Prostate gland (tissue), 2 donors: ENCODE data around the gene TRIM7. TPM values are rescaled to one million over a fixed set of nuclear protein-coding genes. Genes with fewer than 3 reads are reported as not detected.

ENCODE experiments used
- DNase-seq: peaks from one replicate; pipeline ENCODE4 v3.0.0-alpha.2; 2019; ENCODE audit warnings: low spot score
- H3K27ac ChIP-seq, 2 donors: fragments of 200-600 bp; sonication (generic); 2 replicates each; pipeline ENCODE4 v1.5.1; 2017 to 2019
- H3K27me3 ChIP-seq: fragments of 200-600 bp; sonication (generic); replicated peaks from 2 replicates; pipeline ENCODE4 v1.5.1; 2019; ENCODE audit not compliant: insufficient read depth
- H3K36me3 ChIP-seq, 2 donors: fragments of 200-600 bp; sonication (generic); 1 replicate in 1 of 2; 2 replicates in 1 of 2; pipeline versions ENCODE4 v1.5.1 to v1.8.1; 2017 to 2019
- H3K4me1 ChIP-seq: fragments of 200-600 bp; sonication (generic); replicated peaks from 2 replicates; pipeline ENCODE4 v1.5.1; 2019
- H3K4me3 ChIP-seq, 2 donors: fragments of 200-600 bp; sonication (generic); 2 replicates each; pipeline ENCODE4 v1.5.1; 2017 to 2019
- H3K9me3 ChIP-seq: fragments of 200-600 bp; sonication (generic); 2 replicates; pipeline ENCODE4 v1.5.1; 2017
- POLR2A ChIP-seq: fragments of 450-650 bp; IDR thresholded peaks from one replicate; pipeline ENCODE4 v1.6.1; 2016; ENCODE audit warnings: antibody characterized with exemption, mild to moderate bottlenecking
- POLR2AphosphoS5 ChIP-seq: sonication (generic); formaldehyde crosslinking; IDR thresholded peaks from one replicate; pipeline ENCODE4 v1.6.1; 2017; ENCODE audit warnings: antibody characterized with exemption
- WGBS: methylation state at CpG from one replicate; pipeline ENCODE4 v1.1.5; 2018; 5-methylcytosine and 5-hydroxymethylcytosine counted together
- intact Hi-C: fragments of 100-400 bp; cut with DNase I; formaldehyde crosslinking; loops from one replicate; pipeline ENCODE4 v1.14.2; 2022
- total RNA-seq, 2 donors: library from RNA; depleted of rRNA; stranded (reverse); fragments of >200 nt; gene quantifications; one replicate each; pipeline ENCODE4 v1.1.0, GENCODE V29; 2016
- TF ChIP-seq, protein P1 (sequence below), 4 experiments: fragments of 200-600 bp in 2 of 4; fragments of 450-650 bp in 2 of 4; sonication (generic) in 2 of 4; IDR thresholded peaks; 1 replicate in 3 of 4; 2 replicates in 1 of 4; pipeline ENCODE4 v1.5.1; 2016 to 2019; ENCODE audit warnings: antibody characterized with exemption in 4 of 4, mild to moderate bottlenecking in 2 of 4, moderate library complexity in 2 of 4

TRIM7 gene
- total RNA-seq, 2 donors from 2014 or later, result 4.5 to 6.4 TPM

DNA sequence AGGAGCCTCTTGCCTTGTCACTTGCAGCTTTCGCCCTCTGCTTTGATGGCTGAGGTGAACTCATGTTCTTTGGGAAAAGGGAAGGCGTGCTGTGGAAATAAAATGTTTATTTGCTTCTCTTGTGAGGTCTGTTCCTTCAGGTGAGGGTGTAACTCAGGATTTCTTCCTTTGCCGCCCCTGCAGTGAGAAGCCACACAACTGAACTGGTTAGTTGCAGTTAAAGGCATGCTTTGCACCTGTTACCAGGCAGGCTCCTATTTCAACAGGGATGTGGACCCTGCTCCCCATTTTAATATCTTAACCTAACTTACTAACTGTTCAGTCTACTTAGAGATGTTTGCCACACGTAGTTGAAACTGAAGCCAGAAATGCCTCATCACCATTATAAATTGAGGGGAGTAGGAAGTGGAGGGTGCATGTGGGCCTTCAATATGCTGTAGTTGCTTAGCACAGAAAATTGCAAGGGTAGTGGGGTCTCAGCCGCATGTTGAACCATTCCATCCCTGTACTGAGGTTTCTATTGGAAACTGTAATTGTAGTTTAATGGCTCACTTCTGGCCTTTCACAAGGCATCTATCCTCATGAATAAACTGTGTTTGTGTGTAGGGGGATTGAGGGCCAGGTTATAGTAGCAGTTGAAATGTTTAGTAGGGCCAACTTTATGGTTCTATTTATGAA lies 30.8 kb upstream of the TRIM7 start:
- no peaks in the 10 kb centered on the region for H3K4me1 ChIP-seq
- no peak overlapping the region for H3K4me3 ChIP-seq
- H3K9me3 ChIP-seq, result no peaks in the 10 kb centered on the region
- TF ChIP-seq, protein P1, sequence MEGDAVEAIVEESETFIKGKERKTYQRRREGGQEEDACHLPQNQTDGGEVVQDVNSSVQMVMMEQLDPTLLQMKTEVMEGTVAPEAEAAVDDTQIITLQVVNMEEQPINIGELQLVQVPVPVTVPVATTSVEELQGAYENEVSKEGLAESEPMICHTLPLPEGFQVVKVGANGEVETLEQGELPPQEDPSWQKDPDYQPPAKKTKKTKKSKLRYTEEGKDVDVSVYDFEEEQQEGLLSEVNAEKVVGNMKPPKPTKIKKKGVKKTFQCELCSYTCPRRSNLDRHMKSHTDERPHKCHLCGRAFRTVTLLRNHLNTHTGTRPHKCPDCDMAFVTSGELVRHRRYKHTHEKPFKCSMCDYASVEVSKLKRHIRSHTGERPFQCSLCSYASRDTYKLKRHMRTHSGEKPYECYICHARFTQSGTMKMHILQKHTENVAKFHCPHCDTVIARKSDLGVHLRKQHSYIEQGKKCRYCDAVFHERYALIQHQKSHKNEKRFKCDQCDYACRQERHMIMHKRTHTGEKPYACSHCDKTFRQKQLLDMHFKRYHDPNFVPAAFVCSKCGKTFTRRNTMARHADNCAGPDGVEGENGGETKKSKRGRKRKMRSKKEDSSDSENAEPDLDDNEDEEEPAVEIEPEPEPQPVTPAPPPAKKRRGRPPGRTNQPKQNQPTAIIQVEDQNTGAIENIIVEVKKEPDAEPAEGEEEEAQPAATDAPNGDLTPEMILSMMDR (IDR thresholded peaks at IDR 0.05), result no peak
- TF ChIP-seq POLR2A, result no peak
- no peak for TF ChIP-seq POLR2AphosphoS5
- no peak for DNase-seq
- H3K36me3 ChIP-seq, result peaks cover 25 to 40% of the 10 kb centered on the region in 2 donors
- H3K27me3 ChIP-seq, result no peaks in the 10 kb centered on the region
- intact Hi-C loops, result no loop called here
- no peak overlapping the region for H3K27ac ChIP-seq
- whole genome bisulfite sequencing, result 68% methylated on average over 5 of the region's 5 CpGs

DNA sequence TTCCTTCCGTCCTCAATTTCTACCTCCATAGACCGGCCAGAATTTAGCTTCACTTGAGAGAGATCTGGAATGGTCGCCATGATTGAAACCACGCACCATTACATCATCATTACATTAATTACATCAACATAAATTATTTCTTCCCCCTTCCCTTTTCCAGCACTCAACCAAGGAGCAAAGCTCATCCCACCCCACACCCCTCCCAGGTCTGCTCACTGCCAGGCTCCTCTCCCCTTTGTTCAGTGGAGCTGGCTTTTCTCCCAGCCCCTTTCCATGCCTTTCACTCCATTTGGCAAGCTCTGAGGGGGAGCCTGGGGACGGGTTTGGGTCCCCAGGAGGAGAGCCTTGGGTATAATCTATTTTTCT lies 30.3 kb upstream of the TRIM7 start:
- H3K4me3 ChIP-seq, result no peak overlapping the region
- no peaks in the 10 kb centered on the region for H3K9me3 ChIP-seq
- no peaks in the 10 kb centered on the region for H3K4me1 ChIP-seq
- no peak for TF ChIP-seq POLR2AphosphoS5
- TF ChIP-seq POLR2A, result no peak
- TF ChIP-seq, protein P1 (IDR thresholded peaks at IDR 0.05), result no peak
- WGBS, result 76% methylated on average over 5 of the region's 5 CpGs
- no peak overlapping the region for H3K27ac ChIP-seq
- intact Hi-C loops, result no loop called here
- H3K27me3 ChIP-seq, result no peaks in the 10 kb centered on the region
- H3K36me3 ChIP-seq, result peaks cover 25 to 40% of the 10 kb centered on the region in 2 donors
- DNase-seq, result no peak

- WGBS, result 85% methylated on average over 20 of the region's 22 CpGs
- H3K36me3 ChIP-seq, result peaks cover 25 to 35% of the 10 kb centered on the region in 2 donors
- H3K4me1 ChIP-seq, result no peaks in the 10 kb centered on the region
- H3K27ac ChIP-seq, result no peak overlapping the region
- no peak for DNase-seq
- intact Hi-C loops, result no loop called here
- H3K27me3 ChIP-seq, result no peaks in the 10 kb centered on the region
- TF ChIP-seq POLR2A (no peak), POLR2AphosphoS5 (no peak)
- TF ChIP-seq, protein P1 (IDR thresholded peaks at IDR 0.05), result no peak
- no peaks in the 10 kb centered on the region for H3K9me3 ChIP-seq
- H3K4me3 ChIP-seq, result no peak overlapping the region
These were observed 29.7 kb upstream of the TRIM7 start for GRCh38 chr5:181234455-181235306.

GRCh38 chr5:181233801-181234454 lies 28.9 kb upstream of the TRIM7 start:
- Histone ChIP-seq H3K4me1 (no peaks in the 10 kb centered on the region), H3K9me3 (no peaks in the 10 kb centered on the region), H3K27ac (no peak overlapping the region), H3K27me3 (no peaks in the 10 kb centered on the region), H3K4me3 (no peak overlapping the region), H3K36me3 (peaks cover 20 to 28% of the 10 kb centered on the region in 2 donors)
- no peak for DNase-seq
- intact Hi-C loops, result no loop called here
- TF ChIP-seq POLR2AphosphoS5 (no peak), POLR2A (no peak)
- TF ChIP-seq, protein P1 (IDR thresholded peaks at IDR 0.05), result no peak
- 91% methylated on average over 24 of the region's 24 CpGs for WGBS
